Measurements from ENCODE around the gene PHKA1.
"Not testable (repeated sequence)": the region's sequence is repeated elsewhere in the genome, so short reads cannot be mapped to it uniquely, and the experiment has no call there.

Gene PHKA1

GRCh38 chrX:72554448-72555140 is 159.5 kb downstream of the PHKA1 start:
- no peak for TF ChIP-seq CTCF (IDR thresholded peaks at IDR 0.05)
- Histone ChIP-seq H3K4me1 (no peaks in the 10 kb centered on the region), H3K27ac (peak overlapping the region in 1 of 2 donors; percentile 30), H3K4me3 (no peak overlapping the region), H3K27me3 (no peaks in the 10 kb centered on the region), H3K9me3 (no peaks in the 10 kb centered on the region), H3K36me3 (no peaks in the 10 kb centered on the region)
- peak in 1 of 2 donors; percentile 67 for DNase-seq
- intact Hi-C loops (cut with DNase I; ENCODE audit: low total_unique reads), result no loop called here

- intact Hi-C loops (cut with DNase I; ENCODE audit: low total_unique reads); H3K27me3 ChIP-seq; DNase-seq; H3K4me1 ChIP-seq; H3K9me3 ChIP-seq; H3K36me3 ChIP-seq; H3K4me3 ChIP-seq; H3K27ac ChIP-seq: not testable (repeated sequence)
These were observed 161.7 kb downstream of the PHKA1 start for GRCh38 chrX:72552443-72552842.

GRCh38 chrX:72545990-72546389 is 168.1 kb downstream of the PHKA1 start:
- Histone ChIP-seq H3K27ac (no peak overlapping the region), H3K36me3 (no peaks in the 10 kb centered on the region), H3K4me3 (no peak overlapping the region), H3K4me1 (no peaks in the 10 kb centered on the region), H3K9me3 (no peaks in the 10 kb centered on the region), H3K27me3 (no peaks in the 10 kb centered on the region)
- no peak for DNase-seq
- intact Hi-C loops (cut with DNase I; ENCODE audit: low total_unique reads), result loop anchor here (10.0 kb wide), 1 partner anchor 241 kb away; the partner anchor contains the start of gene CITED1
- no peak for TF ChIP-seq CTCF (IDR thresholded peaks at IDR 0.05)

GRCh38 chrX:72540318-72540717 is 173.8 kb downstream of the PHKA1 start:
- Histone ChIP-seq H3K9me3 (no peaks in the 10 kb centered on the region), H3K4me1 (peaks cover 0 to 13% (median 0%) of the 10 kb centered on the region in 4 donors), H3K27me3 (no peaks in the 10 kb centered on the region), H3K4me3 (no peak overlapping the region), H3K36me3 (no peaks in the 10 kb centered on the region), H3K27ac (peak overlapping the region in 1 of 2 donors; percentile 30)
- TF ChIP-seq CTCF (IDR thresholded peaks at IDR 0.05), result peak; percentile 24 to 27
- intact Hi-C loops (cut with DNase I; ENCODE audit: low total_unique reads), result loop anchor here (10.0 kb wide), 1 partner anchor 236 kb away; the partner anchor contains the start of gene CITED1
- no peak for DNase-seq

- intact Hi-C loops (cut with DNase I; ENCODE audit: low total_unique reads), result loop anchor here (10.0 kb wide), 1 partner anchor 235 kb away; the partner anchor contains the start of gene CITED1
- DNase-seq, result no peak
- Histone ChIP-seq H3K4me1 (peaks cover 0 to 13% (median 0%) of the 10 kb centered on the region in 4 donors), H3K27me3 (no peaks in the 10 kb centered on the region), H3K36me3 (no peaks in the 10 kb centered on the region), H3K4me3 (no peak overlapping the region), H3K27ac (no peak overlapping the region), H3K9me3 (no peaks in the 10 kb centered on the region)
- TF ChIP-seq CTCF (IDR thresholded peaks at IDR 0.05), result no peak
These were observed 174.3 kb downstream of the PHKA1 start for GRCh38 chrX:72539822-72540221.

- no peaks in the 10 kb centered on the region for H3K27me3 ChIP-seq
These were observed 177.6 kb downstream of the PHKA1 start for GRCh38 chrX:72536542-72536941.

More at GRCh38 chrX:72536542-72536941, 177.6 kb downstream of the PHKA1 start:
- DNase-seq, result no peak
- Histone ChIP-seq H3K36me3 (no peaks in the 10 kb centered on the region), H3K4me1 (peaks cover 0 to 13% (median 0%) of the 10 kb centered on the region in 4 donors), H3K9me3 (no peaks in the 10 kb centered on the region), H3K4me3 (no peak overlapping the region), H3K27ac (peak overlapping the region; percentile 47 to 55)
- no peak for TF ChIP-seq CTCF (IDR thresholded peaks at IDR 0.05)
- intact Hi-C loops (cut with DNase I; ENCODE audit: low total_unique reads), result no loop called here

All from tibial artery (tissue), 4 donors.